HepG2 (cell line): Measurements from ENCODE around the gene NAA25. TPM values are rescaled to one million over a fixed set of nuclear protein-coding genes. Genes with fewer than 3 reads are reported as not detected.

Experiments
- ATAC-seq: fragments of 200-7000 bp; cut with Tn5 transposase; 3 replicates; pipeline ENCODE4 v1.9.1; 2020; ENCODE audit warnings: mild to moderate bottlenecking, moderate library complexity
- BruUV-seq: library from RNA; stranded (reverse); fragments of 400-500 nt; replicated peaks from 2 replicates; lab custom pipeline; 2021; lab: Mats Ljungman, UMichigan
- CTCF ChIA-PET: fragments of 300-600 bp; formaldehyde crosslinking; extraction: SDS; loops from one replicate; lab custom pipeline; 2021; ENCODE audit warnings: low total read pairs, inconsistent platforms, low intra/inter-chr PET ratio; lab: Yijun Ruan, JAX
- POLR2A ChIA-PET: fragments of 350-600 bp; sonication (Branson Sonifier 250); formaldehyde crosslinking; loops from one replicate; lab custom pipeline; 2020; ENCODE audit warnings: antibody characterized with exemption, inconsistent platforms; lab: Yijun Ruan, JAX
- DNase-seq: peaks from one replicate; pipeline ENCODE4 v3.0.0-alpha.2; 2015; ENCODE audit warnings: low spot score
- FAIRE-seq: peaks from 3 replicates; lab custom pipeline; 2011; peaks lifted over from hg19 to GRCh38; lab: Jason Lieb, UNC
- H2AFZ ChIP-seq: one replicate; pipeline ENCODE4 v1.6.1; 2011; ENCODE audit warnings: low read length, inconsistent platforms
- H3K27ac ChIP-seq: fragments of 300-600 bp; 3 replicates; pipeline ENCODE4 v1.8.0; 2011; ENCODE audit warnings: mixed run types, mild to moderate bottlenecking, mixed read lengths, low read length, inconsistent platforms; ENCODE audit not compliant: insufficient read depth; ENCODE audit errors: extremely low read length
- H3K27me3 ChIP-seq, 2 experiments: fragments of 200-600 bp in 1 of 2; 2 replicates in 1 of 2; 3 replicates in 1 of 2; pipeline versions ENCODE4 v1.6.0 to v1.8.0; 2011; ENCODE audit warnings: low read length in 2 of 2, mild to moderate bottlenecking in 2 of 2, moderate library complexity in 2 of 2, inconsistent platforms in 1 of 2; ENCODE audit not compliant: insufficient read depth in 2 of 2, control insufficient read depth in 1 of 2
- H3K36me3 ChIP-seq, 2 experiments: fragments of 200-600 bp in 1 of 2; replicated peaks in 1 of 2; 2 replicates in 1 of 2; 3 replicates in 1 of 2; pipeline versions ENCODE4 v1.5.1 to v1.8.0; 2011; ENCODE audit warnings: low read length in 2 of 2, inconsistent platforms in 1 of 2; ENCODE audit not compliant: insufficient read depth in 2 of 2, control insufficient read depth in 1 of 2
- H3K4me1 ChIP-seq: 2 replicates; pipeline ENCODE4 v1.5.1; 2012; ENCODE audit warnings: low read length, inconsistent platforms; ENCODE audit not compliant: insufficient read depth
- H3K4me2 ChIP-seq: 2 replicates; pipeline ENCODE4 v1.6.0; 2011; ENCODE audit warnings: low read depth, low read length, inconsistent platforms
- H3K4me3 ChIP-seq, 3 experiments: fragments of 200-600 bp in 1 of 3; sonication (generic), shearing (Covaris generic) in 1 of 3; replicated peaks in 1 of 3; 2 replicates each; pipeline ENCODE4 v1.5.1; 2011 to 2016; ENCODE audit warnings: low read length in 3 of 3, inconsistent platforms in 2 of 3, low read depth in 2 of 3, mild to moderate bottlenecking in 2 of 3, control low read depth in 1 of 3, mixed read lengths in 1 of 3; ENCODE audit not compliant: insufficient read depth in 1 of 3
- H3K79me2 ChIP-seq: one replicate; pipeline ENCODE4 v1.6.1; 2011; ENCODE audit warnings: low read length, inconsistent platforms; ENCODE audit not compliant: insufficient read depth
- H3K9ac ChIP-seq: 2 replicates; pipeline ENCODE4 v1.6.0; 2011; ENCODE audit warnings: mild to moderate bottlenecking, low read depth, low read length, inconsistent platforms; ENCODE audit not compliant: insufficient read depth
- H3K9me3 ChIP-seq: 2 replicates; pipeline ENCODE4 v1.5.1; 2012; ENCODE audit warnings: mild to moderate bottlenecking, low read length
- H4K20me1 ChIP-seq: 2 replicates; pipeline ENCODE4 v1.6.0; 2011; ENCODE audit warnings: inconsistent platforms, mild to moderate bottlenecking, low read length, moderate library complexity; ENCODE audit not compliant: insufficient read depth
- GFI1 ChIP-seq: sonication (generic); formaldehyde crosslinking; IDR thresholded peaks from 2 replicates; pipeline ENCODE4 v1.5.0; 2020; ENCODE audit warnings: missing genetic modification reagents, mild to moderate bottlenecking, borderline replicate concordance
- KDM6A ChIP-seq: IDR thresholded peaks from 2 replicates; pipeline ENCODE4 v1.6.1; 2016; ENCODE audit warnings: low read depth
- SATB2 ChIP-seq: sonication (generic); formaldehyde crosslinking; IDR thresholded peaks from 2 replicates; pipeline ENCODE4 v1.5.0; 2020; ENCODE audit warnings: missing genetic modification reagents
- SIX4 ChIP-seq: sonication (generic); formaldehyde crosslinking; IDR thresholded peaks from 2 replicates; pipeline ENCODE4 v1.4.0; 2020; ENCODE audit warnings: missing genetic modification reagents
- SMYD3 ChIP-seq: sonication (generic); formaldehyde crosslinking; IDR thresholded peaks from 2 replicates; pipeline ENCODE4 v1.8.1; 2023; ENCODE audit warnings: mild to moderate bottlenecking, missing genetic modification reagents
- SUZ12 ChIP-seq: fragments of 150-350 bp; IDR thresholded peaks from 2 replicates; pipeline ENCODE4 v1.6.1; 2014; ENCODE audit warnings: low read depth, low read length
- TARDBP ChIP-seq: sonication (generic); formaldehyde crosslinking; IDR thresholded peaks from 2 replicates; pipeline ENCODE4 v1.8.0; 2022; ENCODE audit warnings: mild to moderate bottlenecking, missing genetic modification reagents
- TMF1 ChIP-seq: sonication (generic); formaldehyde crosslinking; IDR thresholded peaks from 2 replicates; pipeline ENCODE4 v1.8.1; 2022; ENCODE audit warnings: low read depth, missing genetic modification reagents
- ZMAT3 ChIP-seq: sonication (generic); formaldehyde crosslinking; conservative IDR thresholded peaks from 2 replicates; pipeline ENCODE4 v1.7.0; 2021; ENCODE audit warnings: missing genetic modification reagents
- ZNF138 ChIP-seq: sonication (generic); formaldehyde crosslinking; IDR thresholded peaks from 2 replicates; pipeline ENCODE4 v1.5.0; 2020; ENCODE audit warnings: mild to moderate bottlenecking, low read depth, missing genetic modification reagents
- ZNF264 ChIP-seq: sonication (generic); formaldehyde crosslinking; IDR thresholded peaks from 2 replicates; pipeline ENCODE4 v1.4.0; 2020; ENCODE audit warnings: missing genetic modification reagents
- ZNF276 ChIP-seq: sonication (generic); formaldehyde crosslinking; IDR thresholded peaks from 2 replicates; pipeline ENCODE4 v1.4.0; 2020; ENCODE audit warnings: mild to moderate bottlenecking, low read depth, missing genetic modification reagents
- ZNF503 ChIP-seq: sonication (generic); formaldehyde crosslinking; IDR thresholded peaks from 2 replicates; pipeline ENCODE4 v1.4.0; 2020; ENCODE audit warnings: missing genetic modification reagents
- ZNF567 ChIP-seq: sonication (generic); formaldehyde crosslinking; IDR thresholded peaks from 2 replicates; pipeline ENCODE4 v1.8.1; 2023; ENCODE audit warnings: mild to moderate bottlenecking, missing genetic modification reagents, borderline replicate concordance
- ZNF709 ChIP-seq: sonication (generic); formaldehyde crosslinking; IDR thresholded peaks from 2 replicates; pipeline ENCODE4 v1.5.0; 2020; ENCODE audit warnings: mild to moderate bottlenecking, missing genetic modification reagents
- ZNF83 ChIP-seq: sonication (generic); formaldehyde crosslinking; IDR thresholded peaks from 2 replicates; pipeline ENCODE4 v1.4.0; 2020; ENCODE audit warnings: missing genetic modification reagents, mild to moderate bottlenecking, borderline replicate concordance
- WGBS: methylation state at CpG from one replicate; pipeline ENCODE4 v1.1.6; 2017; ENCODE audit warnings: low lambda C conversion rate; 5-methylcytosine and 5-hydroxymethylcytosine counted together
- in situ Hi-C: cut with HindIII; loops from 2 replicates; pipeline ENCODE4 v1.10.0; 2017; ENCODE audit warnings: low pct_unique_long_range_greater_than_20kb; ENCODE audit not compliant: extremely low pct_ligation_motif_present
- intact Hi-C: fragments of 100-400 bp; cut with micrococcal nuclease; formaldehyde crosslinking; loops from one replicate; pipeline ENCODE4 v1.10.0; 2022; ENCODE audit not compliant: unreplicated experiment
- polyA plus RNA-seq, 8 experiments: library from polyadenylated mRNA; depleted of rRNA in 3 of 8; stranded (reverse) in 7 of 8; unstranded in 1 of 8; fragments of >200 nt; fragmentation: Illumina TruSeq in 4 of 8; extraction: Trizol in 4 of 8; gene quantifications; 2 replicates each; pipeline versions ENCODE4 v1.2.1 to v1.2.3, GENCODE V29; 2011 to 2016; ENCODE audit warnings: low read depth in 4 of 8, missing spikeins in 1 of 8, mixed read lengths in 1 of 8; ENCODE audit not compliant: insufficient read depth in 1 of 8
- total RNA-seq, 5 experiments: library from RNA; depleted of rRNA; stranded (reverse); fragments of >200 nt; fragmentation: Illumina TruSeq; extraction: Trizol; gene quantifications; 2 replicates each; pipeline ENCODE4 v1.2.3, GENCODE V29; 2016; ENCODE audit warnings: low read depth in 1 of 5
- TF ChIP-seq, protein P1 (sequence below), 2 experiments: sonication (generic) in 1 of 2; formaldehyde crosslinking in 1 of 2; IDR thresholded peaks; 2 replicates each; pipeline versions ENCODE4 v1.6.1 to v1.9.0; 2014 to 2022; ENCODE audit warnings: antibody characterized with exemption in 1 of 2, borderline replicate concordance in 1 of 2, inconsistent platforms in 1 of 2, low read depth in 1 of 2, missing genetic modification reagents in 1 of 2

NAA25 gene
- total and polyA plus RNA-seq, 2 of the 13 experiments (the other 11 are each of a cell fraction or from before 2014, with no cell fraction given): 11.4 to 32.0 TPM

DNA sequence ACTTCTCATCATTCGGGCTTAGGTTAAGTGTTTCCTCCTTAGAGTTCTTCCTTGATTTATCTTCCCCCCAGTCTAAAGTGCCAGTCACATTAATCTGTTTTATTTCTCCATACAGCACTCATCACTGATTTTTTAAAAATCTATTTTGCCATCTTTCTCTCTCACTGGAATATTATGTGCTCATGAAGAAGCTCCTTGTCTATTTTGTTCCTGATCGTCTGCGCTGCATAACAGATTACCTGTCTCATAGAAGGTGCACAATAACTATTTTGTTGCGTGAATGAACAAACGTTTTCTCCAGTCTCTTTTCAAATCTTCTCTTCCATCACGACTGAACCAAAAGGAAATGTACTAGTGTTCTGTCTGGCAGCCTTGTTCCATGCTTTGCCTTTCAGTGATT lies 92.6 kb downstream of the NAA25 start:
- no TSS peak for BruUV-seq
- Histone ChIP-seq H3K9ac (no peak overlapping the region), H3K27ac (no peak overlapping the region), H3K4me1 (peaks cover 63% of the 10 kb centered on the region), H3K79me2 (peaks cover 85% of the 10 kb centered on the region), H2AFZ (no peak overlapping the region), H3K9me3 (no peaks in the 10 kb centered on the region), H3K36me3 (peaks cover 7 to 44% of the 10 kb centered on the region in 2 experiments), H3K4me3 (no peak overlapping the region), H3K27me3 (no peaks in the 10 kb centered on the region; a peak in 1 of 5 replicates), H4K20me1 (peaks cover 19% of the 10 kb centered on the region), H3K4me2 (no peak overlapping the region)
- ChIA-PET CTCF (no interaction called here), POLR2A (no interaction called here)
- intact Hi-C loops (loop anchor here (10.0 kb wide), 1 partner anchor 171 kb away; the partner anchor contains the start of gene MAPKAPK5), in situ Hi-C loops (loop anchor here (10.0 kb wide), 1 partner anchor 71 kb away; no protein-coding TSS in a partner anchor)
- 97% methylated on average over 6 of the region's 6 CpGs for WGBS
- no peak for FAIRE-seq
- no peak for ATAC-seq
- DNase-seq: no peak
- TF ChIP-seq TMF1: no peak
- no peak for TF ChIP-seq SUZ12
- TF ChIP-seq SIX4: no peak
- no peak for TF ChIP-seq ZNF503 (CRISPR knock-in tag)
- no peak for TF ChIP-seq GFI1
- TF ChIP-seq ZNF567 (CRISPR knock-in tag): no peak
- TF ChIP-seq TARDBP (CRISPR knock-in tag): no peak
- TF ChIP-seq ZMAT3 (CRISPR knock-in tag): no peak
- no peak for TF ChIP-seq ZNF83 (CRISPR knock-in tag)
- TF ChIP-seq ZNF709 (CRISPR knock-in tag): no peak
- TF ChIP-seq ZNF264: no peak
- TF ChIP-seq SATB2 (CRISPR knock-in tag): no peak
- no peak for TF ChIP-seq SMYD3 (CRISPR knock-in tag)
- TF ChIP-seq, protein P1, sequence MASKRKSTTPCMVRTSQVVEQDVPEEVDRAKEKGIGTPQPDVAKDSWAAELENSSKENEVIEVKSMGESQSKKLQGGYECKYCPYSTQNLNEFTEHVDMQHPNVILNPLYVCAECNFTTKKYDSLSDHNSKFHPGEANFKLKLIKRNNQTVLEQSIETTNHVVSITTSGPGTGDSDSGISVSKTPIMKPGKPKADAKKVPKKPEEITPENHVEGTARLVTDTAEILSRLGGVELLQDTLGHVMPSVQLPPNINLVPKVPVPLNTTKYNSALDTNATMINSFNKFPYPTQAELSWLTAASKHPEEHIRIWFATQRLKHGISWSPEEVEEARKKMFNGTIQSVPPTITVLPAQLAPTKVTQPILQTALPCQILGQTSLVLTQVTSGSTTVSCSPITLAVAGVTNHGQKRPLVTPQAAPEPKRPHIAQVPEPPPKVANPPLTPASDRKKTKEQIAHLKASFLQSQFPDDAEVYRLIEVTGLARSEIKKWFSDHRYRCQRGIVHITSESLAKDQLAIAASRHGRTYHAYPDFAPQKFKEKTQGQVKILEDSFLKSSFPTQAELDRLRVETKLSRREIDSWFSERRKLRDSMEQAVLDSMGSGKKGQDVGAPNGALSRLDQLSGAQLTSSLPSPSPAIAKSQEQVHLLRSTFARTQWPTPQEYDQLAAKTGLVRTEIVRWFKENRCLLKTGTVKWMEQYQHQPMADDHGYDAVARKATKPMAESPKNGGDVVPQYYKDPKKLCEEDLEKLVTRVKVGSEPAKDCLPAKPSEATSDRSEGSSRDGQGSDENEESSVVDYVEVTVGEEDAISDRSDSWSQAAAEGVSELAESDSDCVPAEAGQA (IDR thresholded peaks at IDR 0.05; ENCODE audit: low read depth): no peak
- TF ChIP-seq, protein P1 (CRISPR knock-in tag; IDR thresholded peaks at IDR 0.05; ENCODE audit: borderline replicate concordance): no peak
- no peak for TF ChIP-seq ZNF138
- no peak for TF ChIP-seq KDM6A (CRISPR knock-in tag)
- no peak for TF ChIP-seq ZNF276
